ENCODE measurements around the gene TAS2R41.

GRCh38 chr7:143496263-143496662 lies 18.6 kb downstream of the TAS2R41 start:
- no peak for TF ChIP-seq E2F1 (CRISPR knock-in tag; IDR thresholded peaks at IDR 0.05)
- no peak for TF ChIP-seq ZNF782 (CRISPR knock-in tag; IDR thresholded peaks at IDR 0.05; ENCODE audit: borderline replicate concordance)
- no peak for TF ChIP-seq RAD21 (CRISPR knock-in tag; IDR thresholded peaks at IDR 0.05)
- TF ChIP-seq CTCF (CRISPR knock-in tag; IDR thresholded peaks at IDR 0.05) = no peak
- no peak for TF ChIP-seq ZNF354B (CRISPR knock-in tag; IDR thresholded peaks at IDR 0.05)
- no peak for TF ChIP-seq SP1 (IDR thresholded peaks at IDR 0.05)
- no peak for TF ChIP-seq SP1 (CRISPR knock-in tag; IDR thresholded peaks at IDR 0.05)
- TF ChIP-seq THRA (CRISPR knock-in tag; IDR thresholded peaks at IDR 0.05; ENCODE audit: borderline replicate concordance) = no peak
